CD14-positive monocyte (primary cell): ENCODE data around the gene CRAT. TPM values are rescaled to one million over a fixed set of nuclear protein-coding genes. Genes with fewer than 3 reads are reported as not detected.

Source experiments
- DNase-seq, 3 donors: peaks; one replicate each; pipeline ENCODE4 v3.0.0-alpha.2; 2011 to 2022
- H2AFZ ChIP-seq: 2 replicates; pipeline ENCODE4 v1.6.0; 2012; ENCODE audit warnings: mild to moderate bottlenecking, low read depth, low read length, inconsistent platforms; ENCODE audit not compliant: insufficient read depth, poor library complexity, severe bottlenecking
- H3K27ac ChIP-seq, 2 donors: 1 replicate in 1 of 2; 2 replicates in 1 of 2; pipeline ENCODE4 v1.5.1; 2012 to 2013; ENCODE audit warnings: low read length in 2 of 2, control low read depth in 1 of 2, inconsistent platforms in 1 of 2, low read depth in 1 of 2, mild to moderate bottlenecking in 1 of 2
- H3K27me3 ChIP-seq, 2 donors: one replicate each; pipeline versions ENCODE4 v1.6.0 to v1.6.1; 2011 to 2013; ENCODE audit warnings: low read length in 2 of 2; ENCODE audit not compliant: control insufficient read depth in 2 of 2, insufficient read depth in 2 of 2
- H3K36me3 ChIP-seq, 2 donors: replicated peaks in 1 of 2; 1 replicate in 1 of 2; 2 replicates in 1 of 2; pipeline versions ENCODE4 v1.5.1 to v1.6.1; 2012 to 2013; ENCODE audit warnings: low read length in 2 of 2, control low read depth in 1 of 2, inconsistent platforms in 1 of 2, mild to moderate bottlenecking in 1 of 2; ENCODE audit not compliant: insufficient read depth in 2 of 2, control insufficient read depth in 1 of 2
- H3K4me1 ChIP-seq, 2 donors: 1 replicate in 1 of 2; 2 replicates in 1 of 2; pipeline versions ENCODE4 v1.5.1 to v1.6.1; 2012 to 2013; ENCODE audit warnings: low read length in 2 of 2, control low read depth in 1 of 2, inconsistent platforms in 1 of 2, mild to moderate bottlenecking in 1 of 2, moderate library complexity in 1 of 2; ENCODE audit not compliant: insufficient read depth in 2 of 2, control insufficient read depth in 1 of 2
- H3K4me2 ChIP-seq: replicated peaks from 2 replicates; pipeline ENCODE3; 2012; ENCODE audit warnings: low read length, moderate library complexity, mild to moderate bottlenecking; ENCODE audit not compliant: poor library complexity, severe bottlenecking; ENCODE audit errors: extremely low read depth
- H3K4me3 ChIP-seq, 3 experiments: fragments of 200-600 bp in 1 of 3; sonication (generic) in 1 of 3; replicated peaks in 1 of 3; 1 replicate in 2 of 3; 2 replicates in 1 of 3; pipeline ENCODE4 v1.5.1; 2011 to 2013; ENCODE audit warnings: low read length in 3 of 3, mild to moderate bottlenecking in 3 of 3, control low read depth in 2 of 3, low read depth in 2 of 3, inconsistent platforms in 1 of 3, moderate library complexity in 1 of 3
- H3K79me2 ChIP-seq: 2 replicates; pipeline ENCODE4 v1.6.0; 2012; ENCODE audit warnings: mild to moderate bottlenecking, control low read depth, inconsistent platforms, low read length, moderate library complexity; ENCODE audit not compliant: insufficient read depth
- H3K9ac ChIP-seq: 2 replicates; pipeline ENCODE4 v1.6.0; 2017; ENCODE audit warnings: low read length, mild to moderate bottlenecking; ENCODE audit not compliant: insufficient read depth, poor library complexity, severe bottlenecking
- H3K9me3 ChIP-seq, 2 donors: replicated peaks in 1 of 2; 1 replicate in 1 of 2; 2 replicates in 1 of 2; pipeline versions ENCODE4 v1.5.1 to v1.6.1; 2012 to 2013; ENCODE audit warnings: low read length in 2 of 2, control low read depth in 1 of 2; ENCODE audit not compliant: control insufficient read depth in 1 of 2, insufficient read depth in 1 of 2
- H4K20me1 ChIP-seq: 2 replicates; pipeline ENCODE4 v1.6.0; 2012; ENCODE audit warnings: mild to moderate bottlenecking, low read length, control low read depth, moderate library complexity; ENCODE audit not compliant: insufficient read depth
- H3K27ac Mint-ChIP-seq, 7 donors: one replicate each; pipeline ENCODE4 v1.8.0; 2020; ENCODE audit warnings: mild to moderate bottlenecking in 7 of 7, mixed read lengths in 7 of 7, moderate library complexity in 6 of 7, inconsistent platforms in 2 of 7
- H3K27me3 Mint-ChIP-seq, 3 donors: one replicate each; pipeline ENCODE4 v1.8.0; 2021 to 2022; ENCODE audit warnings: low read depth in 3 of 3, mild to moderate bottlenecking in 3 of 3, mixed read lengths in 3 of 3, moderate library complexity in 3 of 3, inconsistent platforms in 1 of 3
- H3K36me3 Mint-ChIP-seq, 2 donors: one replicate each; pipeline ENCODE4 v1.8.0; 2020; ENCODE audit warnings: mixed read lengths in 2 of 2, inconsistent platforms in 1 of 2, mild to moderate bottlenecking in 1 of 2
- H3K4me1 Mint-ChIP-seq: one replicate; pipeline ENCODE4 v1.8.0; 2020; ENCODE audit warnings: mild to moderate bottlenecking, mixed read lengths
- H3K4me3 Mint-ChIP-seq, 2 donors: one replicate each; pipeline ENCODE4 v1.8.0; 2020; ENCODE audit warnings: mild to moderate bottlenecking in 2 of 2, mixed read lengths in 2 of 2, moderate library complexity in 1 of 2
- H3K9me3 Mint-ChIP-seq, 7 donors: one replicate each; pipeline ENCODE4 v1.8.0; 2020 to 2022; ENCODE audit warnings: mixed read lengths in 7 of 7, mild to moderate bottlenecking in 6 of 7, moderate library complexity in 6 of 7, inconsistent platforms in 2 of 7
- WGBS: methylation state at CpG from one replicate; pipeline ENCODE4 v1.1.5; 2013; ENCODE audit warnings: missing lambda C conversion rate; ENCODE audit not compliant: insufficient coverage; 5-methylcytosine and 5-hydroxymethylcytosine counted together
- intact Hi-C, 2 donors: fragments of 100-400 bp; cut with micrococcal nuclease; formaldehyde crosslinking; loops; one replicate each; pipeline versions ENCODE4 v1.15.0 to v1.15.1; 2023
- polyA plus RNA-seq, 3 donors: library from polyadenylated mRNA; depleted of rRNA in 1 of 3; unstranded in 2 of 3; stranded (reverse) in 1 of 3; fragments of 300-500 nt in 2 of 3; fragments of >200 nt in 1 of 3; fragmentation: Illumina TruSeq in 2 of 3; gene quantifications; 1 replicate in 2 of 3; 2 replicates in 1 of 3; pipeline ENCODE4 v1.2.3, GENCODE V29; 2012 to 2021
- TF ChIP-seq, protein P1 (sequence below): fragments of 200-600 bp; IDR thresholded peaks from one replicate; pipeline ENCODE4 v1.8.0; 2022; ENCODE audit warnings: antibody characterized with exemption, mild to moderate bottlenecking

Gene CRAT
- polyA plus RNA-seq, 3 donors = 12.2 to 19.4 (median 15.0) TPM

- Histone ChIP-seq H3K36me3 (peaks cover 52 to 68% of the 10 kb centered on the region in 2 donors), H3K4me3 (no peak overlapping the region), H2AFZ (no peak overlapping the region), H3K27ac (no peak overlapping the region), H3K79me2 (peaks cover 4% of the 10 kb centered on the region), H3K4me2 (no peak overlapping the region), H3K9ac (no peak overlapping the region), H4K20me1 (no peaks in the 10 kb centered on the region), H3K27me3 (no peaks in the 10 kb centered on the region), H3K9me3 (no peaks in the 10 kb centered on the region), H3K4me1 (peaks cover 24 to 28% of the 10 kb centered on the region in 2 donors)
- Mint-ChIP-seq H3K4me3 (no peak overlapping the region), H3K4me1 (peaks cover 27% of the 10 kb centered on the region), H3K36me3 (peaks cover 54 to 70% of the 10 kb centered on the region in 2 donors), H3K27ac (peak overlapping the region in 1 of 7 donors; percentile 31), H3K9me3 (no peaks in the 10 kb centered on the region), H3K27me3 (no peaks in the 10 kb centered on the region)
- WGBS = 82% methylated on average over 15 of the region's 16 CpGs
- DNase-seq = no peak
- intact Hi-C loops = loop anchor here (5.0 to 10.0 kb wide), 3 partner anchors 41 to 648 kb away; partner anchors contain the start of gene IER5L (in 1 of the 2)
- TF ChIP-seq, protein P1, sequence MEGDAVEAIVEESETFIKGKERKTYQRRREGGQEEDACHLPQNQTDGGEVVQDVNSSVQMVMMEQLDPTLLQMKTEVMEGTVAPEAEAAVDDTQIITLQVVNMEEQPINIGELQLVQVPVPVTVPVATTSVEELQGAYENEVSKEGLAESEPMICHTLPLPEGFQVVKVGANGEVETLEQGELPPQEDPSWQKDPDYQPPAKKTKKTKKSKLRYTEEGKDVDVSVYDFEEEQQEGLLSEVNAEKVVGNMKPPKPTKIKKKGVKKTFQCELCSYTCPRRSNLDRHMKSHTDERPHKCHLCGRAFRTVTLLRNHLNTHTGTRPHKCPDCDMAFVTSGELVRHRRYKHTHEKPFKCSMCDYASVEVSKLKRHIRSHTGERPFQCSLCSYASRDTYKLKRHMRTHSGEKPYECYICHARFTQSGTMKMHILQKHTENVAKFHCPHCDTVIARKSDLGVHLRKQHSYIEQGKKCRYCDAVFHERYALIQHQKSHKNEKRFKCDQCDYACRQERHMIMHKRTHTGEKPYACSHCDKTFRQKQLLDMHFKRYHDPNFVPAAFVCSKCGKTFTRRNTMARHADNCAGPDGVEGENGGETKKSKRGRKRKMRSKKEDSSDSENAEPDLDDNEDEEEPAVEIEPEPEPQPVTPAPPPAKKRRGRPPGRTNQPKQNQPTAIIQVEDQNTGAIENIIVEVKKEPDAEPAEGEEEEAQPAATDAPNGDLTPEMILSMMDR = no peak
These were observed 25.9 kb upstream of the CRAT start for GRCh38 chr9:129136446-129137035.

DNA sequence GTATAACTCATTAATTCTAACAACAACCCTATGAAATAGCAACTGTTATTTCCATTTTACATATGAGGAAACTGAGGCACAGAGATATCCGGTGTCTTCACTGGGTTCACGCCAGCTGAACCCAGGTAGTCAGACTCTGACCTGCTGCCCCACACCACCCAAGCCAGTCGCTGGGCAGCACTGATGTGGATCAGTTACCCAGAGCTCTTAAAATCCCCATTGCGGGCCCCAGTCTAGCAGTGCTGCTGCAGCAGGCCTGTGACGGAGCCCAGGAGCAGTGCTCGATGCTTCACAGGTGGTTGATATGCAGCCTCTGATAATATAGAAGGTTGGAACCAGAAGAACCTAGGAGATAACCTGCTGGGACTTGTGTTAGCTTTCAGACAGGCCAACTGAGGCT lies 24.9 kb upstream of the CRAT start:
- Mint-ChIP-seq H3K4me3 (no peak overlapping the region), H3K36me3 (peaks cover 64 to 81% of the 10 kb centered on the region in 2 donors), H3K9me3 (peaks cover 0 to 2% (median 0%) of the 10 kb centered on the region in 7 donors), H3K27me3 (no peaks in the 10 kb centered on the region), H3K27ac (no peak overlapping the region), H3K4me1 (peaks cover 19% of the 10 kb centered on the region)
- no peak for DNase-seq
- no peak overlapping the region for H3K9ac ChIP-seq
- no peak overlapping the region for H3K4me2 ChIP-seq
- intact Hi-C loops = loop anchor here (5.0 to 10.0 kb wide), 3 partner anchors 42 to 649 kb away; partner anchors contain the start of gene IER5L (in 1 of the 2)
- peaks cover 13 to 18% of the 10 kb centered on the region in 2 donors for H3K4me1 ChIP-seq
- peaks cover 58 to 79% of the 10 kb centered on the region in 2 donors for H3K36me3 ChIP-seq
- H3K9me3 ChIP-seq = no peaks in the 10 kb centered on the region
- no peaks in the 10 kb centered on the region for H3K79me2 ChIP-seq
- no peak overlapping the region for H3K4me3 ChIP-seq
- TF ChIP-seq, protein P1 = no peak
- H3K27me3 ChIP-seq = no peaks in the 10 kb centered on the region
- peaks cover 7% of the 10 kb centered on the region for H4K20me1 ChIP-seq
- WGBS = 96% methylated on average over 5 of the region's 6 CpGs
- H3K27ac ChIP-seq = no peak overlapping the region
- no peak overlapping the region for H2AFZ ChIP-seq
